Measurements from ENCODE around the gene SLC6A17. TPM values are rescaled to one million over a fixed set of nuclear protein-coding genes. Genes with fewer than 3 reads are reported as not detected.

Gene SLC6A17
- total and polyA plus RNA-seq, 2 experiments from 2014 or later = 0.45 to 0.76 TPM

DNA sequence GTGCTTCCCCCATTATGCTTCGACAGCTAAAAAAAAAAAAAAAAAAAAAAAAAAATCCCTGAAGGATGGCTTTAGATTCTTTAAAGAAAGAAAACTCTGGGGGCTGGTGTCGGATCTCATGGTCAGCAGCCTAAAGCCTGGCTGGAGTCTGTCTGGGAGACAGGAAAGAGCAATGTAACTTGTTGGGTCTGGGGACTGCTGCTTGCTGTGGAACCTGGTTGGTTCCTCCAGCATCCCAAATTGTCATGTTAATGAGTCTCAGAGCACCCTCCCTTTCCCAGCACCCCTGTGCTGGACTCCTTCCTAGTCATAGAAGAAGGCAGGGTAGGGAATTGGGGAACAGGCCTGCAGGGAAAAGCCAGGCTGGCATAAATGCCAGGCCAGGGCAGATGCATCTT lies 62.8 kb downstream of the SLC6A17 start:
- Histone ChIP-seq H2AFZ (no peak overlapping the region), H3K4me2 (ENCODE audit: unreplicated experiment) (peak overlapping the region; percentile 80), H3K9ac (peak overlapping the region; percentile 43), H3K4me1 (ENCODE audit: insufficient read depth) (peaks cover 36% of the 10 kb centered on the region), H3K36me3 (ENCODE audit: low read depth) (no peaks in the 10 kb centered on the region), H3K4me3 (peak overlapping the region; percentile 83), H3K9me3 (ENCODE audit: low read depth) (no peaks in the 10 kb centered on the region), H3F3A (ENCODE audit: insufficient read depth) (peaks cover 13% of the 10 kb centered on the region), H4K20me1 (ENCODE audit: insufficient read depth) (0 out of 2 replicates have a peak, but pooled peaks cover 4% of the 10 kb centered on the region), H3K9me2 (ENCODE audit: insufficient read depth) (no peaks in the 10 kb centered on the region), H3K27ac (no peak overlapping the region), H3K27me3 (replicated peaks; ENCODE audit: insufficient read depth) (no peaks in the 10 kb centered on the region), H3K79me2 (ENCODE audit: insufficient read depth) (peaks cover 76% of the 10 kb centered on the region)
- 93 to 94% methylated on average over 1 to 2 of the region's 2 CpGs for whole genome bisulfite sequencing, 2 experiments (ENCODE audit: low coverage in 1 of 2, low lambda C conversion rate in 2 of 2, missing lambda C conversion rate in 2 of 2)
- DNase-seq = no peak
- in situ Hi-C loops (cut with MboI) = no loop called here
- TF ChIP-seq EZH2 (IDR thresholded peaks at IDR 0.05; ENCODE audit: insufficient read depth, poor library complexity, severe bottlenecking) (no peak), EZH2phosphoT487 (IDR thresholded peaks at IDR 0.05; ENCODE audit: insufficient read depth, low read depth) (no peak)

DNA sequence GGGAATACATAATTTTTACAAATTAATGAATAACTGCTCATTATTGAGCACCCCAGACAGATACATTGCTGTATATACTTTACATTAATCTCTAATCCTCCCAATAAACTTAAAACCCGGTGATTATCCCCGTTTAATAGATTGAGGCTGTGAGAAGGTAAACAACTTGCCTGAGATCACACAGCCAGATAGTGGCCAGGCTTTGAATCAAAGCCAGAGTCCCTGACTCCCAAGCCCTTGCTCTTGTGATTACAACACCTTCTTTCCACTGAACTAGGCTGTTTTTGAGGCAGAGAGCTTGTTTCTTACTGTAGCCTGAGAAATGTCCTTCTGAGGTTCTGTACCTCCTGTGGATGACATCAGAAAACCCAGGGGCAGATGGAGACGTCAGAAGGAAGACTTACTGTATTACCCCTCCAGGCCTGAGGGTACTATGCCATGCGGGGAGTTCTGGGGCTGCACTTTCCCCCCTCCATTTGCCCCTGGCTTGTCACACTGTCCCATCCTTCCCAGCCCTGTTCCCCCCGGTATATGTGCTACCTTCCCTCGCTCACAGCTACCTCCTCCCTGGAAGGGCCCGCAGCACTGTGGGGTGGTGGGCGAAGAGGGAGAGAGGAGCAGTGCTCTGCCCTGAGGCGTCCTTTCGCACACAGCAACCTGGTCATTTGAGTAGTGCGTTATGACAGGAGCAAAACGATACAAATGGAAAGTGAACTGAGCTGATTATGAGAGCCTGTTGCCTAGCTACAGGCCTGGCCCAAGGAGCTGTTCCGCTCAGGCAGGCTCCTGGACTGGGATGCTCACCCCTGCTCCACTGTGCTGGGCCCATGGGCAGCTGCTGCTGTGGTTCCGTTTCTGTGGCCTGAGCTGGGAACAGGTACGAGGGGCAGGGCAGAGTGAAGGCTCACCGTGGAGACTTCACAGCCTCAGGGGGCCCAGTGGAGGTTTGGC lies 64.4 kb downstream of the SLC6A17 start:
- Histone ChIP-seq H2AFZ (no peak overlapping the region), H4K20me1 (ENCODE audit: insufficient read depth) (0 out of 2 replicates have a peak, but pooled peaks cover 4% of the 10 kb centered on the region), H3K4me1 (ENCODE audit: insufficient read depth) (peaks cover 36% of the 10 kb centered on the region), H3K27ac (peak overlapping the region; percentile 18; the same call in 1 of the 2 replicates), H3K36me3 (ENCODE audit: low read depth) (no peaks in the 10 kb centered on the region), H3K79me2 (ENCODE audit: insufficient read depth) (peaks cover 92% of the 10 kb centered on the region), H3K9me2 (ENCODE audit: insufficient read depth) (no peaks in the 10 kb centered on the region), H3F3A (ENCODE audit: insufficient read depth) (no peaks in the 10 kb centered on the region; the same call in 1 of the 2 replicates), H3K27me3 (replicated peaks; ENCODE audit: insufficient read depth) (no peaks in the 10 kb centered on the region), H3K4me3 (0 out of 2 replicates have a peak overlapping the region, but pooled peaks have one; percentile 16), H3K4me2 (ENCODE audit: unreplicated experiment) (peak overlapping the region; percentile 80), H3K9ac (peak overlapping the region; percentile 15; the same call in 1 of the 2 replicates), H3K9me3 (ENCODE audit: low read depth) (no peaks in the 10 kb centered on the region)
- in situ Hi-C loops (cut with MboI) = no loop called here
- TF ChIP-seq EZH2phosphoT487 (IDR thresholded peaks at IDR 0.05; ENCODE audit: insufficient read depth, low read depth) = no peak
- DNase-seq = peak; percentile 65
- WGBS, 2 experiments (ENCODE audit: low coverage in 1 of 2, low lambda C conversion rate in 2 of 2, missing lambda C conversion rate in 2 of 2) = 82 to 87% methylated on average over 16 of the region's 16 CpGs

DNA sequence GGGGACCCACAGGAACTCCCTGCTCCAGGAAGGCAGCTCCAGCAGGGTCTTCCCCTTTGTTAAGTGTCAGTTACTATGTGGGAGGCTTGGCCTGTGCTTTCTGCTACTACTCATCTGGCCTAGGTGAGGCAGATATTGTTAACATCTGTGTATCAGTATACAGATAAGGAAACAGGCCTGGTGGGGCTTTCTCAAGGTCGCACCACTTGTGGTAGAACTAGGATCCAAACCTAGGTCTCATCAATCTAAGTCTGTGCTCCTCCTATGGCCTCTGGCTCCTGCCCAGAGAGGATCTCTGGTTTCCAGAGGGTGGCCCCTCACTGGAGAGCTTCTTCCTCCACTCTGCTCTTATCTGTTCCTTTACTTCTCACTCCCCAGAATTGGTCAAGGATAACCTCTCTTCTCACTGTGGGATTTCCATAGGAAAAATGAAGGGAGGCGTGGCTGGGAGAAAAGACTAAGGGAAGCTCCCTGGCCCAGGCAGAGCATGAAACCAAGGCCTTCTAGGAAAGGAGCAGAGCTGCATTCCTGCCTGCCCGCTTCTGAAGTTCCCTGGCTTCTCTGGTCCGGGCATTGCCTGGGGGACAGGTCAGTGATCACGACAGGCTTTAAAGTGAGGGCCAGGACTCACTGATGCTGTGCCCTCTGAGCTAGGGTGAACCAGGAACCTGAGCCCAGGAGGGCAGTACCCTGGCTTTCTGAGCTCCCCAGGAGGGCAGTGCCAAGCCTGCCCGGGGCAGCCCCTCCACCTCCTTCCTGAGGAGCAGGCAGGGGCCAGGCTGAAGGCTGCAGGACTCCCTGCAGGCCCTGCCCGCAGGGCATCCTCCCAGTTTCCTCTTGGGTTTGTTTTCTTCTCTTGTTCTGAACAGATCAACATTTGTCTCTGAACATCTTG lies 65.6 kb downstream of the SLC6A17 start:
- H3K36me3 ChIP-seq (ENCODE audit: low read depth) = no peaks in the 10 kb centered on the region
- in situ Hi-C loops (cut with MboI) = no loop called here

DNA sequence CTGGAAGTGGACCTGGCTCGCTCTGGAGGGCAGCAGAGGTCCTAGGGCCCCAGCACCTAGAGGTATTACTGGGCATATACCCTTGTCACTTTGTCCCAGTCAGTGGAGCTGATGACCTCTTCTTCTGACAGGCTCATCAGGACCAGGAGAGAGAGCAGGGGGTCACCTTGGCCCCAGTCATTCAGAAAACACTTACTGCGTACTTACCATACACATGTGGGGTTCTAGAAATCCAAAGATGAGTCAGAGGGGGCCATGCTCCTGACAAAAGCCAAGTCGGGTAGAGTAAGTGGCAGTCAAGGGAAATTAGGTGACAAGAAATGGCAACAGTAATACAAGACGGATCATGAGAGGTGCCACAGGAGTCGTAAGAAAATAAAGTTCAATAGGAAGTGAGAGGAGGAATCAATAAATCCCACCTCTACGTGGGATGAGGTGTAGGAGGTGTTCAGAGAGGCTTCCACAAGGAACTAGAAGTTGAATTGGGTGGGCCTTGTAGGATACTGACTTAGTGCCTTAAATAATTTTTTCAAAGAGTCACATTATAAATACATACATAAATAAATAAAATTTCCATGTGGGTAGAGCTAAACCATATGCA lies 66.7 kb downstream of the SLC6A17 start:
- H2AFZ ChIP-seq = no peak overlapping the region
- no peak overlapping the region for H3K27ac ChIP-seq
- in situ Hi-C loops (cut with MboI) = no loop called here
- no peak for DNase-seq
- peaks cover 36% of the 10 kb centered on the region for H3K4me1 ChIP-seq (ENCODE audit: insufficient read depth)
- 0 out of 2 replicates have a peak, but pooled peaks cover 4% of the 10 kb centered on the region for H4K20me1 ChIP-seq (ENCODE audit: insufficient read depth)
- no peaks in the 10 kb centered on the region for H3K9me3 ChIP-seq (ENCODE audit: low read depth)
- H3K36me3 ChIP-seq (ENCODE audit: low read depth) = no peaks in the 10 kb centered on the region
- WGBS, 2 experiments (ENCODE audit: low coverage in 1 of 2, low lambda C conversion rate in 2 of 2, missing lambda C conversion rate in 2 of 2) = 96 to 97% methylated on average over 6 of the region's 6 CpGs
- H3F3A ChIP-seq (ENCODE audit: insufficient read depth) = no peaks in the 10 kb centered on the region; the same call in 1 of the 2 replicates
- H3K4me3 ChIP-seq = no peak overlapping the region
- H3K4me2 ChIP-seq (ENCODE audit: unreplicated experiment) = no peak overlapping the region
- H3K9ac ChIP-seq = no peak overlapping the region
- no peaks in the 10 kb centered on the region for H3K27me3 ChIP-seq (replicated peaks; ENCODE audit: insufficient read depth)
- H3K79me2 ChIP-seq (ENCODE audit: insufficient read depth) = peaks cover 98% of the 10 kb centered on the region
- TF ChIP-seq EZH2 (IDR thresholded peaks at IDR 0.05; ENCODE audit: insufficient read depth, poor library complexity, severe bottlenecking) = no peak
- no peak for TF ChIP-seq EZH2phosphoT487 (IDR thresholded peaks at IDR 0.05; ENCODE audit: insufficient read depth, low read depth)
- no peaks in the 10 kb centered on the region for H3K9me2 ChIP-seq (ENCODE audit: insufficient read depth)

More for the DNA sequence above, 65.6 kb downstream of the SLC6A17 start:
- Histone ChIP-seq H3K9me2 (ENCODE audit: insufficient read depth) (no peaks in the 10 kb centered on the region), H3K9ac (no peak overlapping the region), H2AFZ (no peak overlapping the region), H3K27ac (no peak overlapping the region), H3K4me3 (no peak overlapping the region), H3K4me1 (ENCODE audit: insufficient read depth) (peaks cover 36% of the 10 kb centered on the region), H3F3A (ENCODE audit: insufficient read depth) (no peaks in the 10 kb centered on the region; the same call in 1 of the 2 replicates), H3K27me3 (replicated peaks; ENCODE audit: insufficient read depth) (no peaks in the 10 kb centered on the region), H3K4me2 (ENCODE audit: unreplicated experiment) (peak overlapping the region; percentile 39), H4K20me1 (ENCODE audit: insufficient read depth) (0 out of 2 replicates have a peak, but pooled peaks cover 4% of the 10 kb centered on the region), H3K9me3 (ENCODE audit: low read depth) (no peaks in the 10 kb centered on the region), H3K79me2 (ENCODE audit: insufficient read depth) (peaks cover 98% of the 10 kb centered on the region)
- WGBS, 2 experiments (ENCODE audit: low coverage in 1 of 2, low lambda C conversion rate in 2 of 2, missing lambda C conversion rate in 2 of 2) = 90 to 98% methylated on average over 7 of the region's 7 CpGs
- no peak for DNase-seq
- TF ChIP-seq EZH2phosphoT487 (IDR thresholded peaks at IDR 0.05; ENCODE audit: insufficient read depth, low read depth) (no peak), EZH2 (IDR thresholded peaks at IDR 0.05; ENCODE audit: insufficient read depth, poor library complexity, severe bottlenecking) (no peak)
